Peyer's patch (tissue), 4 donors: Measurements from ENCODE around the gene FAM78A.

Source experiments
- POLR2A ChIP-seq, 2 donors: fragments of 450-650 bp; IDR thresholded peaks; one replicate each; pipeline ENCODE4 v1.5.1; 2017; ENCODE audit warnings: antibody characterized with exemption in 2 of 2, mild to moderate bottlenecking in 2 of 2, moderate library complexity in 2 of 2
- TF ChIP-seq, protein P1 (sequence below), 6 experiments: fragments of 450-650 bp in 4 of 6; fragments of 200-600 bp in 2 of 6; sonication (generic) in 1 of 6; IDR thresholded peaks; one replicate each; pipeline ENCODE4 v1.5.1; 2017 to 2019; ENCODE audit warnings: antibody characterized with exemption in 6 of 6, mild to moderate bottlenecking in 3 of 6, moderate library complexity in 1 of 6

DNA sequence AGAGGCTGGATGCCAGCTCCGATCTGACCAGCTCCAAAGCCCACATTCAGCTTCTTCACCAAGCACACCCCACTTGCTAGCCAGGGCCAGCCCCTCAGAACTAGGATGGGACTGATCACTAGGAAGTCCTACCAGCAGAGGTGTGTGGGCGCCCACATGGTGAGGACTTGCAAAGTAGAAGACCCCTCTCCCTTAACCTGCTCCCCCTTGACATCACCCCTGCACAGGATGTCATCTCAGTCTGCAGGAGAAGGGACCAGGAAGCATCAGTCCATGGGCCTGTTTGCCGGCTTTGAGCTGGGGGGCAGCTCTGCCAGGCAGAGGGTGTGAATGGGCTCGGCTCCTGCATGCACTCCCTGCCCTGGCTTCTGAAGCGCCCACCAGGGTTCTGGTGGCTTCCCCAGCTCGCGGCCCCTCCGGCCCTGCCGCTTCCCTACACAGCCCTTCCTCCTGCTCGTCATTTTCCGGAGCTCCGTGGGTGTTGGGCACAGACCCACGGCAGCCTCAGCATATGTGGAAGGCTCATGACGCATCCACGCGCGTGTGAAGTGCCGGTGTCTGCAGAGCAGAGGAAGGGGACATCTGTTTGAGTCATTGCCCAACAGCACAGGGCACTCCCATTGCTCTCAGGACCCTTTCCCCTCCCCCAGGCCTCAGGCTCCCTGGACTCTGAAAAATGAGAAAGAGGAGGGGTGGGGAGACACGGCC is 3.7 kb upstream of the FAM78A start:
- TF ChIP-seq POLR2A (IDR thresholded peaks at IDR 0.05), result no peak
- TF ChIP-seq, protein P1, sequence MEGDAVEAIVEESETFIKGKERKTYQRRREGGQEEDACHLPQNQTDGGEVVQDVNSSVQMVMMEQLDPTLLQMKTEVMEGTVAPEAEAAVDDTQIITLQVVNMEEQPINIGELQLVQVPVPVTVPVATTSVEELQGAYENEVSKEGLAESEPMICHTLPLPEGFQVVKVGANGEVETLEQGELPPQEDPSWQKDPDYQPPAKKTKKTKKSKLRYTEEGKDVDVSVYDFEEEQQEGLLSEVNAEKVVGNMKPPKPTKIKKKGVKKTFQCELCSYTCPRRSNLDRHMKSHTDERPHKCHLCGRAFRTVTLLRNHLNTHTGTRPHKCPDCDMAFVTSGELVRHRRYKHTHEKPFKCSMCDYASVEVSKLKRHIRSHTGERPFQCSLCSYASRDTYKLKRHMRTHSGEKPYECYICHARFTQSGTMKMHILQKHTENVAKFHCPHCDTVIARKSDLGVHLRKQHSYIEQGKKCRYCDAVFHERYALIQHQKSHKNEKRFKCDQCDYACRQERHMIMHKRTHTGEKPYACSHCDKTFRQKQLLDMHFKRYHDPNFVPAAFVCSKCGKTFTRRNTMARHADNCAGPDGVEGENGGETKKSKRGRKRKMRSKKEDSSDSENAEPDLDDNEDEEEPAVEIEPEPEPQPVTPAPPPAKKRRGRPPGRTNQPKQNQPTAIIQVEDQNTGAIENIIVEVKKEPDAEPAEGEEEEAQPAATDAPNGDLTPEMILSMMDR (IDR thresholded peaks at IDR 0.05), result no peak
